SK-MEL-5 (cell line): ENCODE results near the gene MS4A15. TPM values are rescaled to one million over a fixed set of nuclear protein-coding genes. Genes with fewer than 3 reads are reported as not detected.

Experiments
- DNase-seq: peaks from one replicate; pipeline ENCODE4 v3.0.0-alpha.2; 2016; ENCODE audit warnings: low read depth, low spot score
- in situ Hi-C: cut with HindIII; loops from 2 replicates; pipeline ENCODE4 v1.10.0; 2016; ENCODE audit warnings: low sequenced_read_pairs, high pct_unique_total_duplicates, low pct_unique_long_range_greater_than_20kb
- total RNA-seq: library from RNA; depleted of rRNA; stranded (reverse); fragments of >200 nt; shearing (Covaris generic); gene quantifications from 2 replicates; pipeline ENCODE4 v1.2.3, GENCODE V29; 2014

Gene MS4A15
- total RNA-seq, 1 experiment from 2014 or later: not detected

DNA sequence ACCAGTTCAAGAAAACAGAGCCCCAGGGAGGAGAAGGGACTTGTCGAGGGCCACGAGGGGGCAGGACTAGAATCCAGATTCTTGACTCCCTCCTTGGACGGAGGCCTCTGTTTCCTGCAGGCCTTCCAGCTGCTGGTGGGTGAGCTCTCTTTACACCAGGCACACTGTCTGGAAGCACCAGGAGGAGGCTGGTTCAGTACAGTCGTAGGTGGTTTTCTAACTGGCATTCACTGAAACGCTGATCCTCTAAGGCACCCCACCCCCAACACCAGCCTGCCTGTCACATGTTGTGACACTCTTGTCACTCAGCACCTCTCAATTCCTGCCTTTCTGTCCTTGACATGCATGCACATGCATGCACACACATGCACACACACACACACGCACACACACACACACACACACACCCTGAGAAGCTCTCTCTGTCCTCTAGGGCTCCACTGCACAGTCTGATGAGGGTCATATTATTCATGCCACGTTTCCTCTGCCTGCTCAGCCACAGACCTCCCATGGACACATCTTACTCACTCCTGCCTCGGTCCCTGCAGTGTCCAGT is 29.2 kb downstream of the MS4A15 start:
- in situ Hi-C loops: no loop called here
- DNase-seq: no peak

DNA sequence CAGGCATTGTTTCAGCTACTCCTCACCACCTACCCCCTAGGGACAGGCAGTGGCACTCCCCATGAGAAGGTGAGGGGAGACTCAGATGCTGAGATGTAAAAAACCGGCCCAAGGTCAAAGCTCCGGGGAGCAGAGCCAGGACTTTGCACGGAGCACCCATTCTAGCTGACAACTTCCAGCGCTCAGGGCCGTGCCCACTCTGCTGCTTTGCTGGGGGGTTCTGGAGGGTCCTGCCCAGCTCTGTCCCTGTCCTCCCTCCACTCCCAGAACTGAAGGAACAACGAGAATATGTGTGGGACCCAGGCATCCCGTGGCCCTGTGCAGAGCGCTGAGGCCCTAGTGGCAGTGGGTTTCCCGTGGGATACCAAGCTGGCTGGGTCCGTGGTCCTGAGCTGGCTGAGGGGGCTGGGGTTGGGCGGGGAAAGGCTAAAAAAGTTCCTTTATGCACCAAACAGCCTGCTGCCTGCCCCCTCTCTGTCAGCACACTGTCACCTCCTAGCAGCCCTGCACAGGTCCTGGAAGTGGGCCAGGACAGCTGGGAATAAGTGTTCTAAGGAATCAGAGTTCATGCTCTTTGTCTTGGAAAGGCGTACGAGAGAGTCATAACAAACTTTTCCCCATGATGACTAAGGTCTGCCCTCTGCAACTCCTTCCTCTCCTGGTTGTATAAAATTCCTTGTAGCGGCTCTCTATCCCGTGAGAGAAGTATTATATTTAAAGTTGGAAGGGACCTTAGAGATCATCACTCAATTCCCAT is 30.3 kb downstream of the MS4A15 start:
- no peak for DNase-seq
- in situ Hi-C loops: no loop called here

DNA sequence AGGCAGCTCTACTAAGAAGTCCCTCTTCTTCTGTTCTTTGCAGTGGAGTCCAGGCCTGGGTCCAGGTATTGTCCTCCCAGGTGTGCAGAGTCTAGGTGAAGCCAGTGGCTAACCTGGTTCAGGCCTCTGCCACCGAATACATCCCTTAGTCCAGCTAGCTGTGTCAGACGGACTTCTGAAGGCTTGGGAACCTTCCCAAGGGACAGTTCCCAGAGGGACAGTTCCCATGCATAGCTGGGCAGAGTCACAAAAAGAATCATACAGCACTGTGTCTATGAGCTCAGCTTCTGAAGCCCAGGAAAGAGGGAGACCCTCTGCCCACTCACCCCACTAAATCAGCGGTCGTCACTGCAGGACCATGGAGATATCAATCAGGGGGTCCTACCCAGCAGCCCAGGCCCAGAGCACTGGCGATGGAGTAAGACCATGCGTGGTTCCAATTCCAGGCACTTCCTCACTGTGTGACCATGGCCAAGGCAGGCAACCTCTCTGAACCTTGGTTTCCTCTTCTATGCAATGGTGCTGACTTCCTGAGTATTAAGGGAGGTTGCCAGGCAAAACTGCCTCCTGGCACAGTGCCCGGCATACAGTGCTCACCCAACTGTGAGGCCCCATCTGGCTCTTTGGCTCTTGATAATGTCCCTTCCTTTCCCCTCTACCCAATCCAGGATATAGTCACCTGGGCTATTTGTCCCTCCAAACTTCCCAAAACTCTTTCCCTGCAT is 31.9 kb downstream of the MS4A15 start:
- no peak for DNase-seq
- in situ Hi-C loops: no loop called here

DNA sequence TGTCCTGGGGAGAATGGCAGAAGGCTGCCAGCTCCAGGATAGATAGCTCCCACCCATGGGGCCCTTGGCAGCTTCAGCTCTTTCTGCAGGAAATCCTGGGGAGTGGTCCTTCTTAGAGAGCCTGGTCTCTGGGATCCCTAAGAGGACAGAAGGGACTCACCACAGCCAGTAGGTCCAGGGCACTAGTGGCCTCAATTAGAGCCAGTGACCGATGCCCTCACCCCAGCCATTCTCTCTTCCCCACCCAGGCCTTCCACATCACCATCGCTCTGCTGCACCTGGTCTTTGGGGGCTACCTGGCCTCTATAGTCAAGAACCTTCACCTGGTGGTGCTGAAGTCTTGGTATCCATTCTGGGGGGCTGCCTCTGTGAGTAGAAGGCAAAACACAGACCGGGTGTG is 34.1 kb downstream of the MS4A15 start:
- in situ Hi-C loops: no loop called here
- DNase-seq: no peak

DNA sequence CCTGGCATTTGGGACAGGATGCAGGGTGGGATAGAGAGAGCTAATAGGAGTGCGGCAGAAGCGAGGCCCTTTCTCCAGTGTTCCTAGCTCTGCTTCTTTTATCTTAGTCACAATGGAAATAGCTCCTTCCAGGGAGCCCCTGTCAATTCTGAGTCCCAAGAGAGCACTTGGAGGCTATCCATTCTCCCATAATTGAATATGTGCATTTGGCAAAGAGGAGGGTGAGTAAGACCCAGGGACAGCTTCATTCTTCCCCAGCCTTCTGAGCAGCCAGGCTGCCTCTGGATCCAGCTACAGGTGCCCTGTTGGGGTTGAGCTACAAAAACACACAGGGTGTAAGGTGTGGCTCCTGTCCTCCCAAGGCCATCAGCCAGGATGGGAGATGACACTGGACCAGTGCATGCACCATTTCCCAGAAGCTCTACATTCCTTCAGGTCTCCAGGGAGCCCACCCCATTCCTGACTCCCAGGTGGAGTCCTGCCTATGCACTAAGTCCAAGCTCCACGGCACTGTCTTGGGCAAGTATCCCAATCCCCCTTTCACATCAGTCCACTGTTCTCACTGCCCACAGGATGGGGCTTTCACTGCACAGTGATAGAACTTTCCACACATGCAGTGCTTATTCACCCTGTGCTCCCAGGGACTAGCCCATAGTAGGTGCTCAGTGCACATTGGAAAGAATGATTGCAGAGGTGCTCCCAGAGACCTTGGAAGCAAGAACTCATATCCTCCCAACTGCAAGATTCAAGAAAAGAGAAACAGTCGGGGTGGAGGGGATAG is 34.7 kb downstream of the MS4A15 start:
- no peak for DNase-seq
- in situ Hi-C loops: no loop called here

DNA sequence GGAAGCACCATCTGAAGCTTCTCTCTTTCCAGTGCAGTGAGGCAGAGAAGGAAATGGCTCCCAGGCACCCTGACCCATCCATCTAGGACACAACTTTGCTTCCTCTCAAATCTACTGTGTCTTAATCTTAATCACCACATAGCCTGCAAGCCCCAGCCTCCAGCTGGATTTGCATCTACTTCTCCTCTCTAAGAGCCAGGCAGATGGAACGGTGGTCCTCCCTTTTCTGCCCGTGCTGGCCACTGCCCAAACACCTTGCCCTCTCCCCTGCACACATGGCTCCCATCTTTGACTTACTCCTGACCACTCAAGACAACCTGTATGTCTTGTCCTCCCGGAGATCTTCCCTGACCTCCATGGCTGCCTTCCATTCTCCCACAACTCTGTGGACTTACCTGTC is 35.9 kb downstream of the MS4A15 start:
- DNase-seq: no peak
- in situ Hi-C loops: no loop called here

DNA sequence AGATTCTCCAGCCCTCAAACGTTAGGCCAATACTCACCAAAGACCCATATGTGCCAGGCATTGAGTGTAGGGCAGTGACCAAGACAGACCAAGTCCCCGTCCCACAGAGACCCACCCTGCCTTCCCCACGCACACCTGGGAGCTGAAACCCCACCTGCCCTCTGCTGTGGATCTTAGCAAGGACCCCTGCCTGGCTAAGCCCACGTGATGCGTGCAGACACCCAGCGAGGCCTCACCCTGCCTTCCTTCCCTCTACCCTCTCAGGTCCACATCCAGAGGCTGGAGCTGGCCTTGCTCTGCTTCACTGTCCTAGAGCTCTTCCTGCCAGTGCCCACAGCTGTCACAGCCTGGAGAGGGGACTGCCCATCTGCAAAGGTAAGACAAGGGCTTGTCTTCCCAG is 38.6 kb downstream of the MS4A15 start:
- in situ Hi-C loops: no loop called here
- no peak for DNase-seq

DNA sequence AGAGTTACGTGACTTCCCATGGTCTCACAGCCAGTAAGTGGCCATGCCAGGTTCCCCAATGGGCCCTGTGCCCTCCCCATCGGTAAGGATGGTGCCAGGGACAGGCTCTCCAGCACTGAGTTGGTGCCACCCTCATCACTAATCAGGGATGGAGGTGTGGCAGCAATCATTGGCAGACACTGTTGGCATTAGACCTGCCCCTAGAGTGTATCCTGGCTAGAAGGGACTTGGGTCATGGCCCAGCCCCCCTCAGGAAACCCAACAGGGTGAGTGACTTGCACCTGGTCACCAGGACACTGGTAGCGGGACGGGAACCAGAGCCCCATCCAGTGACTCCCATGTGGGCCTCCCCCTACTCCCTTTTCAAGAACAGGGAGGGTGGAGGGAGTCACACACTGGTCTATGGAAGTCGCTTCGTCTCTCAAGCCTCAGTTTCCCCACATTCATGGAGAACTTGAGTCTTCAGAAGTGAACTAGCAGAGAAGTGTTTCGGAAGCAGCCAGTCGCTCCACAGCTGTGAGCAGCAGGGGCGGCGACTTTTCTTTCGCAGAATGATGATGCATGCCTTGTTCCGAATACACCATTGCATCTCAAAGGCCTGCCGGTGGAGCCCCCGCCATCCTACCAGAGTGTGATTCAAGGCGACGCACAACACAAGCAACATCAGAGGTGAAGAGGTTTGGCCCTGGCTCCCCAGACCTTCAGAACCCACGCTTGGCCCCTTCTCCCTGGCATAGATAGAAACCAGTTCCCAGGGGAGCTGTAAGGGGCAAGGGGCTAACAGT is 41.4 kb downstream of the MS4A15 start:
- in situ Hi-C loops: no loop called here

DNA sequence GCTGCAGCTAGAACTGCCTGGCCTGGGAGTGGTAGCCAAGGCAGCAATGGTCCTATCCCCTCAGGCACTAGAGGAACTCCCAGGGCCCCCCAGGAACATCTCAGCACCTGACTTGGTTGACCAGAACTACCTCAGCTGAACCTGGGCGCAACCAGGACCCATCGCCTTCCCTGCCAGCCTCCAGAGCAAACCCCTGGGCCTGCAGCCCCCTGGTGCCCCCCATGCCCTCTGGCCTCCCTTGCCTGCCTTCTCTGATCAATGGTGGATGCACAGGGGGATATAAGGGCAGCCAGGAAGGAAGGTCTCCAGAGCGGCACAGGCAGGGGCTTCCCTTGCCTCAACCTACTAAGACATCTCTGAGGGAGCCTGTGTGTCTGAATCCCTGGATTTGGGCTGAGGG is 42.0 kb downstream of the MS4A15 start:
- in situ Hi-C loops: no loop called here
- no peak for DNase-seq

More for the DNA sequence above, 41.4 kb downstream of the MS4A15 start:
- no peak for DNase-seq

DNA sequence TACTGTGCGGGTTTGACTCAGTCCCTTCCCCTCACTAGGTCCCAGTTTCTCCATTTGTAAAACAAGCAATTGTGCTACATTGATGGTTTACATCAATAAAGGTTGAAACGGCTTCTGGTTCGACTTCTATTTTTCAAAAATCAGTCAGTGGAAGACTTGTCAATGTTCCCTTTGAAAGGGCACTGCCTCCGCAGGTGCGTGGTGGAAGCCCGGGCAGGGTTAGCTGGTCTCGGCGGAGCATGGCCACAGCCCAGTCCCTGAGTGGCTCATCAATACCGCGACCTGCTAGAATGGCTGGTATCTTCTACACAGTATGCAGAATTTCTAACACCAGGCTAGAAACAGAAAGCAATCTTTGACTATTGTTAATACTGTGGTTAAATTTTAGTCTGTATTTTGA is 44.5 kb downstream of the MS4A15 start:
- in situ Hi-C loops: no loop called here
- no peak for DNase-seq

DNA sequence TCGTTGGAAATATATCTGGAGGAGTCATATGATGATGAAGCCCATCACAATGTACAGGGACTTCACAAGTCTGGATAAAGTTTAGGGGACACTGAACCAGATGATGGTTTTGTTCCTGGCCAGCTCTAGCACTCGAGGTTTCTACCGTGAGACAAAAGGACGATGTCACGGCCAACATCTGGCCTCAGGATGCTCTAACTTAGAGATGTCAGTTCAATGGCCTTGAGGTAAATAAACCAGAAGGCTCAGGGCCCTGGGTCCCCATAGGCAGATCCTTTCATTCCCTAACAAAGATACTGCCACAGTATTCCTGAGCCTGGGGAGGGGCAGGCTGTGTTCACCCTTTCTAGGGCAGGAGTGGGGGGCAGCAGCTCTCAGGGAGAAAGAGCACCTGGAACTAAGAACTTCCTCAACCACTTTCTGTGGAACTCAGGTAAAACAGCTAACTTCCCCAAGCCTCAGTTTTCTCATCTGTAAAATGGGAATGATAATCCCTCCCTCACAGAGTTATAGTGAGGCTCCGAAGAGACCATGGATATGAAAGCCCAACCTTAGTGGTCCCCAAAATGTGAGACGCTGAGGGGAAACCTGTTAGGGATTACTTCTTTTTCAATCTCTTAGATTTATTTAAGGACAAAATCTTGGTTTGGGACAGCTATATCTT is 46.7 kb downstream of the MS4A15 start:
- no peak for DNase-seq
- in situ Hi-C loops: no loop called here

DNA sequence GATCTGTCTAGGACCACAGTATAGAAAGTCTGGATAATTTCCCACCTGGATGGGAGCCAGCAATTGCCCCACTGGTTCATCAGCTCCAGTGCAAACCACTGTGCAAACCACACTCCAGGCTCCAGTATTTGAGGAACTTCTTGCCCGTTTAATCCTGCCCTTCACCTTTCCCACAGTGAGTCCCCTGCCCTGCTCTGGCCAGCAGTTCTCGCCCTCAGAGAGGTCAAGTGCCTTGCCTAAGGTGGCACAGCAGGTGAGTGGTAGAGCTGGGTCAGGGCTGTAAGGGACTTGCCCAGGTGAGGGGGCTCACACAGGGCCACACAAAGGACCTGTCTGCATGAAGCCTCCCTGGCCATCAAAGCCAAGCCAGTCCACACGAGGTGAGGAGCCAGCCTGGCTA is 52.6 kb downstream of the MS4A15 start:
- in situ Hi-C loops: no loop called here
- DNase-seq: no peak

DNA sequence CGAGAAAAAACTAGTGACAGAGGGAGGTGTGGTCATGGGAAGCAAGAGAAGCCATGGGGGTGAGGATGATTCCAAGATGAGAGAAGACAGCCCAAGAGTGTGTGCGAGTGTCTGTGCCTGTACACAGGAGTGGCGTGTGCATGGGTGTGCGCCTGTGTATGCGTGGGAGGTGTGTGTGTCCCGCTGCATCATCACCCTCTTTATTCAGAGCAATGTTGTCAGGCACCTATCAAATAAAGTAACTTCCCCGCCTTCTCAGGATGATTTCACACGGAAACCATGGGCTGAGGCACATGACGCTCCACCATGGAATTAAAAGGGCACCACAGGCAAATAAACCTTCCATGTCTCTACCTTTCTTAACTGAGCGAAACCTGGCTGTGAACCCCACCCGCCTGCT is 53.0 kb downstream of the MS4A15 start:
- no peak for DNase-seq
- in situ Hi-C loops: no loop called here

DNA sequence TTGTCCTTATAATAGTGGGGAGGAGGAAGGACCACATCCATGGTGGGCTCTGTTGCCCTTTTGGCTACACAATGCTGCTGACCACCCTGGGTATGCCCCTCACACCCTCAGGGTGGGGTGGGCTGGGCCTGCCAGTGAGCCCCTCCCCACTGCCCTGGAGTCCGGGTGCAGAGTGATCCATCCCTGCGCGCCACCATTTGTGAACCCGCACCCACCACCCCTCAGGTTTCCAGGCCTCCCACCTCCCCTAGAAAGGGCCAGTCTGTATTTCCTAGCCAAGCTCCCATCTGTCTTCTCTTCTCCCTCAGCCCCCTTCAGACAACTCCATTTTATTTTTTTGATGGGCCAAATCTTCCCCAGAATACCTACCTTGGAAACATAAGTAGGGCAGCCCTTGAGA is 53.5 kb downstream of the MS4A15 start:
- no peak for DNase-seq
- in situ Hi-C loops: no loop called here

DNA sequence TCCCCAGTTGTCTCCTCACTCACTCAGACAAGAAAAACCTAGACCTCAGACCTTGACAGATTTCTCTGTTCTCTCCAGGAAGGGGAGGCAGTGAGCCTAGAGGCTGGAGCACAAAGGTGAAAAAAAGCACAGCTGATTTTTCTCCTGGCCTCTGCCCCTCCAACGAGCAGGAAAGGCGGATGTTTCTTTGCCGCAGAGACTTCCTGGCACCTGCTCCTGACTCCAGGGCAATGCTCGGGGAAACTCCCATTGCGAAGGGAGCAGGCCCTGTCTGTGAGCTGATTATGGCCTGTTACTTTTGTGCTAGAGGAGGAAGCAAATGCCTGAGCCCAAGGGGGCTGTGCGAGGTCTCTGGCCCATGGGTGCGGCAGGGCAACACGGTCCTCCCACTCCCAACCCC is 53.9 kb downstream of the MS4A15 start:
- DNase-seq: no peak
- in situ Hi-C loops: no loop called here

DNA sequence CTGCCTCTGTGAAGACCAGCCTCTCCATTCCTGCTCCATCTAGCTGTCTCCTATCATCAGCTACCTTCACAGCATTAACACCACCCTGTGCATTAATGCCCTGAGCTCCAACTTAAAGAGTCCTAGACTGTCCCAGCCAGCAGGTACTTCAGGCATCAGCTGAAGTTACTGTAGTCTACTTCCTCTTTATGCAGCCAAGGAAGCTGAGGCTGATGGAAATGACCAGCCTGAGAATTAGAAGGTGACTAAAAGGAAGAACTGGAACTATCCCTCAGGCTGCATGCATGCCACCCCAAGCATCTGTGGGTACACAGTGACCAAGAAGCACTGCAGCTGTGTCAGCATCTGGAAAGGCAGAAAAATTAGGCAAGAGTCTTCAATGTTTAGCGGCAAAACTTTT is 56.7 kb downstream of the MS4A15 start:
- DNase-seq: no peak
- in situ Hi-C loops: no loop called here

DNA sequence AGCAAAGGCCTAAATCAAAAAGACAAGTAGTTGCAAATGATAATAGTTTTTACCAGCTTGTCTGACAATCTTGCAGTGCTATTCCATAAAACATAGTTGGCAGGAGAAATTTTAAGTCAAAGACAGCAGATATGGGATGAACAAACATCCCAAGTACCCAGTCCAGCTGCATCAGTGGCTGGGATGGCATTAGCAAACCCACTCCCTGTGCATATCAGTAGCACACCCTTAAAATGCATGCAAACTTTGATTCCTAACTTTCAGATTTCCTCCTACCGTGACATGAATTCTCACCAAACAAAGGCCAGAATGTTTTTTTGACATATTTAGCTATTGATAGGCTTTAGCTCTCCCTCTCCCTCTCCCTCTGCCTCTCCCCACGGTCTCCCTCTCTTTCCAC is 57.4 kb downstream of the MS4A15 start:
- DNase-seq: no peak
- in situ Hi-C loops: no loop called here
